GM10266 (cell line): ENCODE measurements around the gene CCDC149.

Experiments used
- DNase-seq: peaks from one replicate; pipeline ENCODE4 v3.0.0; 2012; ENCODE audit errors: extremely low spot score
- TF ChIP-seq, protein P1 (sequence below): IDR thresholded peaks from 2 replicates; pipeline ENCODE4 v1.5.1; 2012; ENCODE audit warnings: mild to moderate bottlenecking, low read depth; ENCODE audit not compliant: control insufficient read depth, insufficient read depth; ENCODE audit errors: missing control alignments

CCDC149 gene

DNA sequence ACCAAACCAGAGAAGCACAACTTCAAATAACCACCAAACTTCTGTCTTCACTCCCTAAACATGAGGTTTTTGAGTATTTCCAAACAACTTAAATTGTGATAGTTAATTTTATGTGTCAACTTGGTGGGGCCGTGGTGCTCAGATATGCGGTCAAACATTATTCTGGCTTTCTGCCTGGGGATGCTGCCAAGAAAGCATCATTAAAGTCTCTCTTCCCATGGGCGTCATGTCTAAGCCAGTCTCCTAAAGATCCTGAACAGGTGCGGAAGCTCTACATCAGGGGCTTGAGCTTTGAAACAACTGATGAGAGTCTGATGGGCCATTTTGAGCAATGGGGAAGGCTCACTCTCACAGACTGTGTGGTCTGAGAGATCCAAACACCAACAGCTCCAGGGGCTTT, 141.6 kb downstream of the CCDC149 start:
- DNase-seq, result no peak
- TF ChIP-seq, protein P1, sequence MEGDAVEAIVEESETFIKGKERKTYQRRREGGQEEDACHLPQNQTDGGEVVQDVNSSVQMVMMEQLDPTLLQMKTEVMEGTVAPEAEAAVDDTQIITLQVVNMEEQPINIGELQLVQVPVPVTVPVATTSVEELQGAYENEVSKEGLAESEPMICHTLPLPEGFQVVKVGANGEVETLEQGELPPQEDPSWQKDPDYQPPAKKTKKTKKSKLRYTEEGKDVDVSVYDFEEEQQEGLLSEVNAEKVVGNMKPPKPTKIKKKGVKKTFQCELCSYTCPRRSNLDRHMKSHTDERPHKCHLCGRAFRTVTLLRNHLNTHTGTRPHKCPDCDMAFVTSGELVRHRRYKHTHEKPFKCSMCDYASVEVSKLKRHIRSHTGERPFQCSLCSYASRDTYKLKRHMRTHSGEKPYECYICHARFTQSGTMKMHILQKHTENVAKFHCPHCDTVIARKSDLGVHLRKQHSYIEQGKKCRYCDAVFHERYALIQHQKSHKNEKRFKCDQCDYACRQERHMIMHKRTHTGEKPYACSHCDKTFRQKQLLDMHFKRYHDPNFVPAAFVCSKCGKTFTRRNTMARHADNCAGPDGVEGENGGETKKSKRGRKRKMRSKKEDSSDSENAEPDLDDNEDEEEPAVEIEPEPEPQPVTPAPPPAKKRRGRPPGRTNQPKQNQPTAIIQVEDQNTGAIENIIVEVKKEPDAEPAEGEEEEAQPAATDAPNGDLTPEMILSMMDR, result no peak

GRCh38 chr4:24770667-24771066, 142.2 kb downstream of the CCDC149 start:
- no peak for DNase-seq
- TF ChIP-seq, protein P1, result no peak

- TF ChIP-seq, protein P1, result no peak
- DNase-seq, result peak; percentile 14
Observed at GRCh38 chr4:24770032-24770584, 142.7 kb downstream of the CCDC149 start.

GRCh38 chr4:24769571-24769970, 143.3 kb downstream of the CCDC149 start:
- no peak for DNase-seq
- TF ChIP-seq, protein P1, result no peak

DNA sequence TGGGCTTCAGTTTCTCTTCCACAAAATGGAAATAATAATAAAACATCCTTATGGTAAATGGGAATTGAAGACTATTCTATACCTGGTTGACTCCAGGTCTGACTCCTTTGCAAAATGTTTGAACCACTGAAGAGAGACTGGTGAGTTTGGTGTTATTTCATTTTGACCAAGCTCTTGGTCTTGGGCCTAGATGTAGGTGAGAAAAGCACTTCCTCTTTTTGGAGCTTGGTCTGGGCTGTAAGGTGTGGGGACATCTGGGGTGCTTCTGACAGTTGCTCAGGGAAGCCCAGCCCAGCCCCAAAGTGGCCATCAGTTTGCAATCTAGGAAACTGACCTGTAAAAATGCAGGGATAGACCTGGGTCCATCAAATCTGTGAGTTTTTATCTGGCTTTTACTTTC, 144.2 kb downstream of the CCDC149 start:
- TF ChIP-seq, protein P1, result no peak

DNA sequence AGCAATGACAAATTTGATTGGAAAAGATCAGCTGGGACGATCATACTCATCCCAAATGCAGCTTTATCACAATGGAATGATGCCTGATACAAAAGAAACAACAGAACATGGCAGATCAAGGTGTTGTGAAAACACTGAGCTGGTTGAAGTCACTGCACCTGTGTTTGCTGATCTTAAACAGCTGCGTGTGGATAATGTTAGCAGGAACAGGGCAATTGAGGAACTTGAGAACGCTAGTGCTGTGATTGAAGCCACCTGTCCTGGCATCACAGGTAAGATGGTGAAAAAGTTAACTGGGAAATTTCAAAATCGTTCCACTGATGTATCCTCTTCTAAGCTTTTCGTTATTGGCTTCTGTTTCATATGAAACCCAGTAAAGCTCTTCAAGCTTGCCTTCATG, 144.8 kb downstream of the CCDC149 start:
- no peak for DNase-seq
- TF ChIP-seq, protein P1, result no peak

More for the DNA sequence above, 144.2 kb downstream of the CCDC149 start:
- DNase-seq, result peak; percentile 27

DNA sequence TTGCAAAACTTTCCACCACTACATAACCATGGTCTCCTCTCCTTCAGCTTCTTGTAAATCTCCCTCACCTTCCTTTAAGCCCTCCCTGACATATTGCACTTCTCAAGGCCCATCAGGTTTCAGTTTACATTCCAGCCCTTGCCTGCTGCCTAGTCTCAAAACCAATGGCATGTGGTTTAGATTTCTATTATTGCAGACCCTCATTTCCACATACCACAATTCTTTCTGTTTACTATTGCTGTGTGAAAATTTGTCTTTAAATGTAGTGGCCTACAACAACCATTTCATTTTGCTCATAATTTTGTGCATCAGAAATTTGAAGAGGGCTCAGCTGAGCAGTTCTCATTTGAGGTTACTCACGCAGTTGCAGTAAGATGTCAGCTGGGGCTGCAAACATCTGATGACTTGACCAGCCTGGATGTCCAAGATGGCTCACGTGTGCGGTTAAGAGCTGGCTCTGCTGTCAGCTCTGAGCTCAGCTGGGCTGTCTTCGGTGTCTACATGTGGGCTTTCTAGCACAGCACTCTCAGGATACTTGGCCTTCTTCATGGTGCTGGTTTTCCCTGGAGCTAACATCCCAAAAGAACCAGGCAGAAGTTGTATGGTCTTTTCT, 147.4 kb downstream of the CCDC149 start:
- TF ChIP-seq, protein P1, result no peak
- no peak for DNase-seq
